A549 (cell line): ENCODE measurements around the gene PHRF1.

ENCODE experiments used
- CBX8 ChIP-seq: fragments of 200-600 bp; sonication (generic); IDR thresholded peaks from 2 replicates; pipeline ENCODE4 v1.6.1; 2016
- CEBPB ChIP-seq, 2 experiments: fragments of >200 bp in 1 of 2; sonication (Bioruptor Twin) in 1 of 2; formaldehyde crosslinking in 1 of 2; IDR thresholded peaks; 2 replicates each; pipeline ENCODE4 v1.6.1; 2012 to 2016
- CTCF ChIP-seq: fragments of >200 bp; sonication (Bioruptor Twin); formaldehyde crosslinking; IDR thresholded peaks from 3 replicates; pipeline ENCODE4 v1.5.1; 2016
- ELK1 ChIP-seq: fragments of 150-350 bp; IDR thresholded peaks from 2 replicates; pipeline ENCODE4 v1.6.1; 2014; ENCODE audit warnings: low read depth, mild to moderate bottlenecking, low read length
- EP300 ChIP-seq, 2 experiments: fragments of >200 bp; sonication (Bioruptor Twin); formaldehyde crosslinking; IDR thresholded peaks; 2 replicates in 1 of 2; 3 replicates in 1 of 2; pipeline ENCODE4 v1.6.1; 2016 to 2017
- ESRRA ChIP-seq: fragments of 150-350 bp; IDR thresholded peaks from 2 replicates; pipeline ENCODE4 v1.6.1; 2014; ENCODE audit warnings: mild to moderate bottlenecking, low read length, borderline replicate concordance
- JUNB ChIP-seq: fragments of >200 bp; sonication (Bioruptor Twin); formaldehyde crosslinking; IDR thresholded peaks from 2 replicates; pipeline ENCODE4 v1.6.1; 2016
- MAFK ChIP-seq: fragments of 450-650 bp; IDR thresholded peaks from 2 replicates; pipeline ENCODE4 v1.6.1; 2014; ENCODE audit not compliant: partially characterized antibody
- MAX ChIP-seq: IDR thresholded peaks from 2 replicates; pipeline ENCODE4 v1.6.1; 2012
- POLR2A ChIP-seq: IDR thresholded peaks from 2 replicates; pipeline ENCODE4 v1.6.1; 2012; ENCODE audit warnings: mild to moderate bottlenecking, low read length
- REST ChIP-seq: fragments of 200-600 bp; sonication (generic); IDR thresholded peaks from 2 replicates; pipeline ENCODE4 v1.6.1; 2016; ENCODE audit warnings: antibody characterized with exemption, mild to moderate bottlenecking, moderate library complexity
- RNF2 ChIP-seq: fragments of 200-600 bp; sonication (generic); IDR thresholded peaks from 2 replicates; pipeline ENCODE4 v1.6.1; 2016; ENCODE audit warnings: low read depth, mild to moderate bottlenecking, antibody characterized with exemption, moderate library complexity, borderline replicate concordance
- SMC3 ChIP-seq: fragments of >200 bp; sonication (Bioruptor Twin); formaldehyde crosslinking; IDR thresholded peaks from 3 replicates; pipeline ENCODE4 v1.6.1; 2018; ENCODE audit warnings: inconsistent platforms
- TF ChIP-seq, protein P1 (sequence below): IDR thresholded peaks from 2 replicates; pipeline ENCODE4 v1.6.1; 2012

GRCh38 chr11:577611-577894 is 1.3 kb downstream of the PHRF1 start:
- TF ChIP-seq CTCF (no peak), ELK1 (no peak), ESRRA (no peak), MAX (no peak), SMC3 (no peak), REST (no peak), CBX8 (no peak), JUNB (no peak), CEBPB (IDR thresholded peaks at IDR 0.05) (no peak), MAFK (no peak), EP300 (IDR thresholded peaks at IDR 0.05) (no peak), POLR2A (no peak), RNF2 (no peak)
- TF ChIP-seq, protein P1, sequence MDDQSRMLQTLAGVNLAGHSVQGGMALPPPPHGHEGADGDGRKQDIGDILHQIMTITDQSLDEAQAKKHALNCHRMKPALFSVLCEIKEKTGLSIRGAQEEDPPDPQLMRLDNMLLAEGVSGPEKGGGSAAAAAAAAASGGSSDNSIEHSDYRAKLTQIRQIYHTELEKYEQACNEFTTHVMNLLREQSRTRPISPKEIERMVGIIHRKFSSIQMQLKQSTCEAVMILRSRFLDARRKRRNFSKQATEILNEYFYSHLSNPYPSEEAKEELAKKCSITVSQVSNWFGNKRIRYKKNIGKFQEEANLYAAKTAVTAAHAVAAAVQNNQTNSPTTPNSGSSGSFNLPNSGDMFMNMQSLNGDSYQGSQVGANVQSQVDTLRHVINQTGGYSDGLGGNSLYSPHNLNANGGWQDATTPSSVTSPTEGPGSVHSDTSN: no peak
